Stomach smooth muscle (tissue), 2 donors: ENCODE data around the gene COL27A1.

ENCODE experiments used
- H3K27ac ChIP-seq: one replicate; pipeline ENCODE4 v1.7.0; 2013; ENCODE audit warnings: mild to moderate bottlenecking, low read length, inconsistent platforms
- H3K27me3 ChIP-seq, 2 donors: one replicate each; pipeline ENCODE4 v1.7.0; 2013; ENCODE audit warnings: low read length in 2 of 2; ENCODE audit not compliant: insufficient read depth in 2 of 2, control insufficient read depth in 1 of 2
- H3K36me3 ChIP-seq, 2 donors: one replicate each; pipeline ENCODE4 v1.7.0; 2013; ENCODE audit warnings: low read length in 2 of 2; ENCODE audit not compliant: control insufficient read depth in 2 of 2, insufficient read depth in 2 of 2
- H3K4me1 ChIP-seq: one replicate; pipeline ENCODE4 v1.7.0; 2013; ENCODE audit warnings: low read length; ENCODE audit not compliant: control insufficient read depth, insufficient read depth
- H3K4me3 ChIP-seq, 2 donors: one replicate each; pipeline ENCODE4 v1.7.0; 2013; ENCODE audit warnings: low read length in 2 of 2
- H3K9ac ChIP-seq, 2 donors: one replicate each; pipeline ENCODE4 v1.7.0; 2013; ENCODE audit warnings: low read length in 2 of 2, mild to moderate bottlenecking in 1 of 2
- H3K9me3 ChIP-seq, 2 donors: one replicate each; pipeline ENCODE4 v1.7.0; 2013; ENCODE audit warnings: low read length in 2 of 2; ENCODE audit not compliant: control insufficient read depth in 2 of 2
- donor health status: healthy.
- donor health status: Pancreatic carcinoma.

The COL27A1 gene

GRCh38 chr9:114170771-114171461 is 15.6 kb downstream of the COL27A1 start:
- no peaks in the 10 kb centered on the region for H3K27me3 ChIP-seq
- no peak overlapping the region for H3K9ac ChIP-seq
- H3K9me3 ChIP-seq = no peaks in the 10 kb centered on the region
- no peak overlapping the region for H3K4me3 ChIP-seq
- no peak overlapping the region for H3K27ac ChIP-seq
- peaks cover 0 to under 1% of the 10 kb centered on the region in 2 donors for H3K36me3 ChIP-seq
- H3K4me1 ChIP-seq = peaks cover 38% of the 10 kb centered on the region

GRCh38 chr9:114171500-114171899 is 16.2 kb downstream of the COL27A1 start:
- Histone ChIP-seq H3K36me3 (no peaks in the 10 kb centered on the region), H3K4me3 (no peak overlapping the region), H3K9ac (no peak overlapping the region), H3K27ac (no peak overlapping the region), H3K4me1 (peaks cover 44% of the 10 kb centered on the region), H3K27me3 (no peaks in the 10 kb centered on the region), H3K9me3 (no peaks in the 10 kb centered on the region)

- H3K4me3 ChIP-seq = peak overlapping the region in 1 of 2 donors; percentile 10
- H3K36me3 ChIP-seq = no peaks in the 10 kb centered on the region
- no peaks in the 10 kb centered on the region for H3K27me3 ChIP-seq
- peak overlapping the region; percentile 21 to 42 for H3K9ac ChIP-seq
- peaks cover 61% of the 10 kb centered on the region for H3K4me1 ChIP-seq
- H3K27ac ChIP-seq = peak overlapping the region; percentile 55
- H3K9me3 ChIP-seq = no peaks in the 10 kb centered on the region
Observed at GRCh38 chr9:114172981-114173833, 17.9 kb downstream of the COL27A1 start.

DNA sequence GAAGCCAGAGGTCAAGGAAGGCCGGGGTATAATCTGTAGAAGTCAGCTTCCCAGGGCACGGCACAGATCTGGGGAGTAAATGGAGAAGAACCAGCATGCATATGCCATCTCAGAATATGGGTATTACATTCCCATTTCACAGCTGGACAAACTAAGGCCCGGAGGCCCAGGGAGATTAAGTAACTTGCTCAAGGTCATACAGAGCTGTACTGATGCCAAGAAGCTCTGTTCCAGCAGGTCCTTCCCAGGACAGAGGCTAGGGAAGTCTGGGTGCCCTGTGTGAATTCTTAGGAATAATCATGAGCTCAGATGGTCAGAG is 19.2 kb downstream of the COL27A1 start:
- no peaks in the 10 kb centered on the region for H3K27me3 ChIP-seq
- H3K4me1 ChIP-seq = peaks cover 73% of the 10 kb centered on the region
- H3K27ac ChIP-seq = peak overlapping the region; percentile 76
- no peaks in the 10 kb centered on the region for H3K36me3 ChIP-seq
- H3K9ac ChIP-seq = peak overlapping the region in 1 of 2 donors; percentile 39
- H3K9me3 ChIP-seq = no peaks in the 10 kb centered on the region
- no peak overlapping the region for H3K4me3 ChIP-seq

DNA sequence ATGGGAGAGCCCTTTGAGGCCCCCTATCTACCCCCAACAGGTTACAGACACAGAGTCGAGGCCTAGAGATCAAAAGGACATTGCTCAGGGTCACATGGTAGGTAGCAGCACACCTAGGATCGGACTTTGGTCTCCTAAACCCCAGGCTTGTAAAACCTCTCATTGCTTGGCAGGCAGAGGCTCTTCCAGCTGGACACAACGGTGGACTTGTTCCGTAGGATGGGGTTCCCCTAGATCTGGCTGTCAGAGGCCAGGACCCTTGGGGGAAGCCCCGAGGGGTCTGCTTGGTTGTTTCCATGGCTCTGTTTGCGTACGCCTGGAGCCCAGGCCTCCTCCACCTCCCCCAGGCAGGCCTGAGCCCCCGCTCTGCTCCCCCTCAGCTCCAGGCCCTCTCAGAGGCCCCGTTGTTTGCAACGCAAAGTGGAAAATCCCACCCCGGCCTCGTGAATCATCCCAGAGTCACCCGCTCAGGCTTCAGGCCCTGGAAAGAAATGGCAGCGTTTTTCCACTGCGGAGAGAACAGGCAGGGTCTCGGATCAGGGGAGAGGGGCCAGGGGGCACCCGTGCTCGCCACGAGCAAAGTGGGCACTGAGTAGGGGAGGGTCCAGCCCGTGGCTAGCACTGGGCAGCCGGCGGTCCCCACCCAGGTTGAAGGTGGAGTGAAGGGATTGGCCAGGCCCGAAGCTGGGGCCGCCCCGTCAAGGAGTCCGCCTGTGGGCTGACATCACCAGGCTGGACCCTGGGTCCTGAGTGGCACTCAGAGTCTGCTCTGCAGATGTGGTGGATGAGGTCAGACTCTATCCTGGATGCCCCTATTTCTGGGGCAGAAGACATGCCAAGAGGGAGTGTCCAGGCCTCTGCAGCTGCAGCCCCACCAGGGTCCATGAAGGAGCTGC is 19.8 kb downstream of the COL27A1 start:
- no peaks in the 10 kb centered on the region for H3K9me3 ChIP-seq
- peak overlapping the region; percentile 76 for H3K27ac ChIP-seq
- peak overlapping the region; percentile 21 to 39 for H3K9ac ChIP-seq
- H3K4me1 ChIP-seq = peaks cover 68% of the 10 kb centered on the region
- H3K4me3 ChIP-seq = no peak overlapping the region
- H3K27me3 ChIP-seq = no peaks in the 10 kb centered on the region
- no peaks in the 10 kb centered on the region for H3K36me3 ChIP-seq

- H3K9me3 ChIP-seq = no peaks in the 10 kb centered on the region
- no peak overlapping the region for H3K9ac ChIP-seq
- H3K4me3 ChIP-seq = no peak overlapping the region
- H3K27ac ChIP-seq = peak overlapping the region; percentile 18
- peaks cover 83% of the 10 kb centered on the region for H3K4me1 ChIP-seq
- H3K27me3 ChIP-seq = no peaks in the 10 kb centered on the region
- H3K36me3 ChIP-seq = no peaks in the 10 kb centered on the region
Observed at GRCh38 chr9:114176624-114177291, 21.4 kb downstream of the COL27A1 start.

DNA sequence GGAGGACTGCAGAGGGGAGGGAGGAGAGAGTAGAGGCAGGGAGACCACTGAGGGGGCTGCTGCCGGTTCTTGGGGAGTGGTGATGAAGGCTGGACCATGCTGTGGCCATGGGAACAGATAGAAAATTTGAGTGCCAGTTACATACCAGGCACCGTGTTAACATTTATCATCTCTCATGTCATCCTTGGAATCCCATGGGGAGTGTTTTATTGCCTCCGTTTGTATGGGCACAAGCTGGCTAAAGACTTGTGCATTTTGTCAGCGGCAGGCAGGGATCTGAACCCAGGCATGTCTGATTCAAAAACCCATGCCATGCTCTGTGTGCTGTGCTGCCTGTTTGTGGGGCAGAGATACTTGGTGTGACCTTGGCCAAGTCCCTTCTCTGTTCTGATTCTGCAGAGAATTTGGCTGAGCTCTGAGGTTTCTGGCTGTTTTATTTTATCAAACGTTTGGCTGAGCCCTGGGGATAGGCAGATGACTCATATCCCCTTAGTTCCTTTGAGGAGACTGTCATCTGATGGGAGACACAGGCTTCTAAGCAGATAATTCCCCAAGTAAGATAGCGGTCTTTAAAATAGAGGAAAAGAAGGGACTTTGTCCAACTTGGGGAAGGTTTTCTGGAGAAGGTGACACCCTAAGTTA is 22.2 kb downstream of the COL27A1 start:
- no peak overlapping the region for H3K4me3 ChIP-seq
- H3K27me3 ChIP-seq = no peaks in the 10 kb centered on the region
- H3K9ac ChIP-seq = no peak overlapping the region
- H3K36me3 ChIP-seq = no peaks in the 10 kb centered on the region
- peaks cover 82% of the 10 kb centered on the region for H3K4me1 ChIP-seq
- H3K27ac ChIP-seq = peak overlapping the region; percentile 31
- no peaks in the 10 kb centered on the region for H3K9me3 ChIP-seq

- peaks cover 78% of the 10 kb centered on the region for H3K4me1 ChIP-seq
- H3K36me3 ChIP-seq = no peaks in the 10 kb centered on the region
- peak overlapping the region; percentile 37 for H3K27ac ChIP-seq
- no peak overlapping the region for H3K4me3 ChIP-seq
- no peak overlapping the region for H3K9ac ChIP-seq
- no peaks in the 10 kb centered on the region for H3K27me3 ChIP-seq
- H3K9me3 ChIP-seq = no peaks in the 10 kb centered on the region
Observed at GRCh38 chr9:114178076-114178475, 22.7 kb downstream of the COL27A1 start.

DNA sequence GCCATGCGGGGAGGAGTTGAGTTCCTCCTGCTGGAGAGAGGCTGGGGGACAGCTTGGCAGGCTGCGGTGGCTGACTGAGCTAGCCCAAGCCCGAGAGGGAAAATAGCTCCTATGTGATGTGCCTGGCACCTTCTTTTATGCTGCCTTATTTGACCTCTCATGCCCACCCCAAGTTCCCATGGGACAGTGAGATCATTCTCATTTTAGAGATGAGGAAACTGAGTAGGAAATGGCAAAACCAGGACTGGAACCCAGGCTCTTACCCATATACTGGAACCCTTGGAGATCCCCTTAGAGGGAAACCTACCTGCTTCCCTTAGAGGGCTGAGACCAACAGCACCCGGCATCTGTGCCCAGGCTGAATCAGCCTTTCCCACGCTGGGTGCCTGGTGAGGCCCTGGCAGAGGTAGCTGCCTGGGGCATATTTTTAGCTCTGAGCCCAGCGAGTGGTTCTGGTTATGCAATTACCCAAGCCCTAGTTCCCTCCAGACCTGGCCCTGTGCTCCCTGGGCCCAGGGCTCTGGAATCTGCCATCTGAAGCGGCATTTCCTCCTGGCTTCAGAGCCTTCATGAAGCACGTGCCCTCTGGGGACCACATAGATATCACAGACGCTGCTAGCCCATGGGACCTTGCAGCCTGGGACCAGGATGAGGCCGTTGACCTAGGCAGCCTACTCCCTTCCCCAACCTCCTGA is 23.6 kb downstream of the COL27A1 start:
- Histone ChIP-seq H3K27me3 (no peaks in the 10 kb centered on the region), H3K4me3 (no peak overlapping the region), H3K4me1 (peaks cover 74% of the 10 kb centered on the region), H3K36me3 (no peaks in the 10 kb centered on the region), H3K27ac (peak overlapping the region; percentile 37), H3K9me3 (no peaks in the 10 kb centered on the region), H3K9ac (peak overlapping the region in 1 of 2 donors; percentile 29)
